SK-N-SH treated with all-trans-retinoic acid at 6 μM for 48 hours (cell line): ENCODE data around the gene REPS2.

Experiments used
- ATAC-seq: fragments of 200-7000 bp; cut with Tn5 transposase; 3 replicates; pipeline ENCODE4 v1.9.1; 2020; ENCODE audit warnings: mild to moderate bottlenecking, moderate library complexity
- ARNTL ChIP-seq: fragments of 450-650 bp; formaldehyde crosslinking; IDR thresholded peaks from 2 replicates; pipeline ENCODE4 v1.5.0; 2020; ENCODE audit warnings: low read depth, mild to moderate bottlenecking, moderate library complexity, borderline replicate concordance
- CSDC2 ChIP-seq: fragments of 250-450 bp; sonication (Bioruptor Pico); IDR thresholded peaks from 2 replicates; pipeline ENCODE4 v1.5.0; 2020; ENCODE audit warnings: mild to moderate bottlenecking, moderate library complexity
- ESRRG ChIP-seq: fragments of 250-450 bp; sonication (Bioruptor Pico); IDR thresholded peaks from 2 replicates; pipeline ENCODE4 v1.6.1; 2021; ENCODE audit warnings: mild to moderate bottlenecking
- ISL1 ChIP-seq: fragments of 250-450 bp; sonication (Bioruptor Pico); IDR thresholded peaks from 2 replicates; pipeline ENCODE4 v2.1.2; 2022; ENCODE audit warnings: mild to moderate bottlenecking, moderate library complexity
- OSR1 ChIP-seq: fragments of 250-450 bp; sonication (Bioruptor Pico); IDR thresholded peaks from 2 replicates; pipeline ENCODE4 v1.8.0; 2022; ENCODE audit warnings: moderate library complexity, mild to moderate bottlenecking, inconsistent platforms
- PPARA ChIP-seq: fragments of 250-450 bp; sonication (Bioruptor Pico); IDR thresholded peaks from 2 replicates; pipeline ENCODE4 v1.5.0; 2020; ENCODE audit warnings: mild to moderate bottlenecking, borderline replicate concordance
- RARB ChIP-seq: fragments of 250-450 bp; sonication (Bioruptor Pico); IDR thresholded peaks from 2 replicates; pipeline ENCODE4 v1.8.0; 2021; ENCODE audit warnings: mild to moderate bottlenecking, moderate library complexity
- SNAI2 ChIP-seq: fragments of 250-450 bp; sonication (Bioruptor Pico); IDR thresholded peaks from 2 replicates; pipeline ENCODE4 v1.5.0; 2020; ENCODE audit warnings: mild to moderate bottlenecking, moderate library complexity
- TCF4 ChIP-seq: fragments of 250-450 bp; sonication (Bioruptor Pico); IDR thresholded peaks from 2 replicates; pipeline ENCODE4 v1.8.0; 2021; ENCODE audit warnings: mild to moderate bottlenecking, moderate library complexity, borderline replicate concordance
- TOX ChIP-seq: fragments of 250-450 bp; sonication (Bioruptor Pico); IDR thresholded peaks from 2 replicates; pipeline ENCODE4 v1.8.0; 2021; ENCODE audit warnings: mild to moderate bottlenecking, moderate library complexity, borderline replicate concordance
- ZC3H10 ChIP-seq: fragments of 250-450 bp; sonication (Bioruptor Pico); IDR thresholded peaks from 2 replicates; pipeline ENCODE4 v1.5.1; 2021; ENCODE audit warnings: mild to moderate bottlenecking, moderate library complexity
- ZFP3 ChIP-seq: fragments of 250-450 bp; sonication (Bioruptor Pico); IDR thresholded peaks from 2 replicates; pipeline ENCODE4 v1.5.0; 2020; ENCODE audit warnings: mild to moderate bottlenecking, moderate library complexity
- ZFP30 ChIP-seq: fragments of 450-650 bp; formaldehyde crosslinking; IDR thresholded peaks from 2 replicates; pipeline ENCODE4 v1.5.0; 2022; ENCODE audit warnings: mild to moderate bottlenecking, moderate library complexity
- ZNF565 ChIP-seq: fragments of 450-650 bp; formaldehyde crosslinking; conservative IDR thresholded peaks from 2 replicates; pipeline ENCODE4 v1.5.0; 2020; ENCODE audit warnings: low read depth, mild to moderate bottlenecking, moderate library complexity
- ZNF70 ChIP-seq: fragments of 450-650 bp; formaldehyde crosslinking; IDR thresholded peaks from 2 replicates; pipeline ENCODE4 v1.5.0; 2020; ENCODE audit warnings: mild to moderate bottlenecking, moderate library complexity
- ZNF8 ChIP-seq: fragments of 450-650 bp; formaldehyde crosslinking; IDR thresholded peaks from 2 replicates; pipeline ENCODE4 v1.5.0; 2020; ENCODE audit warnings: mild to moderate bottlenecking, moderate library complexity
- TF ChIP-seq, protein P1 (sequence below): fragments of 250-450 bp; sonication (Bioruptor Pico); IDR thresholded peaks from 2 replicates; pipeline ENCODE4 v1.5.0; 2020; ENCODE audit warnings: mild to moderate bottlenecking, moderate library complexity
- TF ChIP-seq, protein P2 (sequence below): fragments of 250-450 bp; sonication (Bioruptor Pico); IDR thresholded peaks from 2 replicates; pipeline ENCODE4 v1.5.1; 2020; ENCODE audit warnings: low read depth, mild to moderate bottlenecking, moderate library complexity
- TF ChIP-seq, protein P3 (sequence below): fragments of 250-450 bp; sonication (Bioruptor Pico); IDR thresholded peaks from 2 replicates; pipeline ENCODE4 v1.5.1; 2021; ENCODE audit warnings: mild to moderate bottlenecking, moderate library complexity
- TF ChIP-seq, protein P4 (sequence below): fragments of 250-450 bp; sonication (Bioruptor Pico); IDR thresholded peaks from 2 replicates; pipeline ENCODE4 v1.8.0; 2020; ENCODE audit warnings: mild to moderate bottlenecking, moderate library complexity, borderline replicate concordance
- TF ChIP-seq, protein P5 (sequence below): fragments of 250-450 bp; sonication (Bioruptor Pico); IDR thresholded peaks from 2 replicates; pipeline ENCODE4 v1.8.0; 2021; ENCODE audit warnings: low read depth, mild to moderate bottlenecking, moderate library complexity, borderline replicate concordance

Gene REPS2

DNA sequence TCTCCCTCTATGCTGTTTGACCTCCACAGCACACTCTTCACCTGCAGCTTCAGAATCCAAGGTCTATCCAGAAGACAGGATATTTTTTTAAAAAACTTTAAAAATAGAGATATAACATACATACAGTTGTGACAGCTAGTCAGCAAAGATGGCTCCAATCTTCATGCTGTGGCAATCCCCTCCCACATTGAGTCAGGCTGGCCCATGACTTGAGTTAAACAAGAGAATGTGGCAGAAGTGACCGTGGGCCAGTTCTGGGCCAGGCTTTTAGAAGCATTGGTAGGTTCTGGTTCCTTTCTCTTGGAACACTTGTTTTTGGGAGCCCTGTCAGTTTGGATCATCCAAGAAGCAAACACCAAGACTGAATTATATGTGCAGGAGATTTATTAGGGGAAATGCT, 36.1 kb upstream of the REPS2 start:
- ATAC-seq: peak; percentile 28; the same call in 1 of the 3 replicates
- TF ChIP-seq ZC3H10 (CRISPR knock-in tag) (no peak), ZFP3 (no peak), ISL1 (no peak), SNAI2 (CRISPR knock-in tag) (no peak), TCF4 (CRISPR knock-in tag) (no peak), ARNTL (CRISPR knock-in tag) (no peak), TOX (CRISPR knock-in tag) (no peak)
- TF ChIP-seq, protein P1, sequence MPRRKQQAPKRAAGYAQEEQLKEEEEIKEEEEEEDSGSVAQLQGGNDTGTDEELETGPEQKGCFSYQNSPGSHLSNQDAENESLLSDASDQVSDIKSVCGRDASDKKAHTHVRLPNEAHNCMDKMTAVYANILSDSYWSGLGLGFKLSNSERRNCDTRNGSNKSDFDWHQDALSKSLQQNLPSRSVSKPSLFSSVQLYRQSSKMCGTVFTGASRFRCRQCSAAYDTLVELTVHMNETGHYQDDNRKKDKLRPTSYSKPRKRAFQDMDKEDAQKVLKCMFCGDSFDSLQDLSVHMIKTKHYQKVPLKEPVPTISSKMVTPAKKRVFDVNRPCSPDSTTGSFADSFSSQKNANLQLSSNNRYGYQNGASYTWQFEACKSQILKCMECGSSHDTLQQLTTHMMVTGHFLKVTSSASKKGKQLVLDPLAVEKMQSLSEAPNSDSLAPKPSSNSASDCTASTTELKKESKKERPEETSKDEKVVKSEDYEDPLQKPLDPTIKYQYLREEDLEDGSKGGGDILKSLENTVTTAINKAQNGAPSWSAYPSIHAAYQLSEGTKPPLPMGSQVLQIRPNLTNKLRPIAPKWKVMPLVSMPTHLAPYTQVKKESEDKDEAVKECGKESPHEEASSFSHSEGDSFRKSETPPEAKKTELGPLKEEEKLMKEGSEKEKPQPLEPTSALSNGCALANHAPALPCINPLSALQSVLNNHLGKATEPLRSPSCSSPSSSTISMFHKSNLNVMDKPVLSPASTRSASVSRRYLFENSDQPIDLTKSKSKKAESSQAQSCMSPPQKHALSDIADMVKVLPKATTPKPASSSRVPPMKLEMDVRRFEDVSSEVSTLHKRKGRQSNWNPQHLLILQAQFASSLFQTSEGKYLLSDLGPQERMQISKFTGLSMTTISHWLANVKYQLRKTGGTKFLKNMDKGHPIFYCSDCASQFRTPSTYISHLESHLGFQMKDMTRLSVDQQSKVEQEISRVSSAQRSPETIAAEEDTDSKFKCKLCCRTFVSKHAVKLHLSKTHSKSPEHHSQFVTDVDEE: no peak

DNA sequence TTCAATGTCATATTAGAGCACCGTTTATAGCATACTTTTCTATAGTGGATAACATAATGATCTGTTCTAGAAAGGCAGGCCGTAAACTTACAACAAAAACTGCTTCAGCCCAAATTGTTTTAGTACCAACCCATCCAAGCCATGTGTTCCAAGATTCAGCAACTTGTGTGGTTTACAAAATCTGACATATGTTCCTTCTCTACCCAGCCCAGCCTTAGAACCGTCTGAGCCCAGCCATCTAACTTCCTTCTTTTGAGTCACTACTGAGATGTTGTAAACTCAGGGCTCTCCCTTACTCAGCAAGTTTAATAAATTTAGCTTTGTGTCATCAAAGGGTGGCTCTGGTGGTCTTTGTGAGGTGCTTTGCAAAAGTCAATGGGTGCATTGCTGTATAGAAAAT, 32.4 kb upstream of the REPS2 start:
- no peak for ATAC-seq
- TF ChIP-seq ZC3H10 (CRISPR knock-in tag): no peak
- no peak for TF ChIP-seq CSDC2 (CRISPR knock-in tag)
- no peak for TF ChIP-seq PPARA
- TF ChIP-seq, protein P2, sequence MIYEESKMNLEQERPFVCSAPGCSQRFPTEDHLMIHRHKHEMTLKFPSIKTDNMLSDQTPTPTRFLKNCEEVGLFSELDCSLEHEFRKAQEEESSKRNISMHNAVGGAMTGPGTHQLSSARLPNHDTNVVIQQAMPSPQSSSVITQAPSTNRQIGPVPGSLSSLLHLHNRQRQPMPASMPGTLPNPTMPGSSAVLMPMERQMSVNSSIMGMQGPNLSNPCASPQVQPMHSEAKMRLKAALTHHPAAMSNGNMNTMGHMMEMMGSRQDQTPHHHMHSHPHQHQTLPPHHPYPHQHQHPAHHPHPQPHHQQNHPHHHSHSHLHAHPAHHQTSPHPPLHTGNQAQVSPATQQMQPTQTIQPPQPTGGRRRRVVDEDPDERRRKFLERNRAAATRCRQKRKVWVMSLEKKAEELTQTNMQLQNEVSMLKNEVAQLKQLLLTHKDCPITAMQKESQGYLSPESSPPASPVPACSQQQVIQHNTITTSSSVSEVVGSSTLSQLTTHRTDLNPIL: no peak
- TF ChIP-seq ISL1: no peak
- no peak for TF ChIP-seq ARNTL (CRISPR knock-in tag)
- TF ChIP-seq RARB (CRISPR knock-in tag): no peak
- no peak for TF ChIP-seq ZFP3
- TF ChIP-seq, protein P3, sequence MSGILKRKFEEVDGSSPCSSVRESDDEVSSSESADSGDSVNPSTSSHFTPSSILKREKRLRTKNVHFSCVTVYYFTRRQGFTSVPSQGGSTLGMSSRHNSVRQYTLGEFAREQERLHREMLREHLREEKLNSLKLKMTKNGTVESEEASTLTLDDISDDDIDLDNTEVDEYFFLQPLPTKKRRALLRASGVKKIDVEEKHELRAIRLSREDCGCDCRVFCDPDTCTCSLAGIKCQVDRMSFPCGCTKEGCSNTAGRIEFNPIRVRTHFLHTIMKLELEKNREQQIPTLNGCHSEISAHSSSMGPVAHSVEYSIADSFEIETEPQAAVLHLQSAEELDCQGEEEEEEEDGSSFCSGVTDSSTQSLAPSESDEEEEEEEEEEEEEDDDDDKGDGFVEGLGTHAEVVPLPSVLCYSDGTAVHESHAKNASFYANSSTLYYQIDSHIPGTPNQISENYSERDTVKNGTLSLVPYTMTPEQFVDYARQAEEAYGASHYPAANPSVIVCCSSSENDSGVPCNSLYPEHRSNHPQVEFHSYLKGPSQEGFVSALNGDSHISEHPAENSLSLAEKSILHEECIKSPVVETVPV (CRISPR knock-in tag): no peak
- no peak for TF ChIP-seq ESRRG (CRISPR knock-in tag)
- no peak for TF ChIP-seq ZNF8
- TF ChIP-seq, protein P4, sequence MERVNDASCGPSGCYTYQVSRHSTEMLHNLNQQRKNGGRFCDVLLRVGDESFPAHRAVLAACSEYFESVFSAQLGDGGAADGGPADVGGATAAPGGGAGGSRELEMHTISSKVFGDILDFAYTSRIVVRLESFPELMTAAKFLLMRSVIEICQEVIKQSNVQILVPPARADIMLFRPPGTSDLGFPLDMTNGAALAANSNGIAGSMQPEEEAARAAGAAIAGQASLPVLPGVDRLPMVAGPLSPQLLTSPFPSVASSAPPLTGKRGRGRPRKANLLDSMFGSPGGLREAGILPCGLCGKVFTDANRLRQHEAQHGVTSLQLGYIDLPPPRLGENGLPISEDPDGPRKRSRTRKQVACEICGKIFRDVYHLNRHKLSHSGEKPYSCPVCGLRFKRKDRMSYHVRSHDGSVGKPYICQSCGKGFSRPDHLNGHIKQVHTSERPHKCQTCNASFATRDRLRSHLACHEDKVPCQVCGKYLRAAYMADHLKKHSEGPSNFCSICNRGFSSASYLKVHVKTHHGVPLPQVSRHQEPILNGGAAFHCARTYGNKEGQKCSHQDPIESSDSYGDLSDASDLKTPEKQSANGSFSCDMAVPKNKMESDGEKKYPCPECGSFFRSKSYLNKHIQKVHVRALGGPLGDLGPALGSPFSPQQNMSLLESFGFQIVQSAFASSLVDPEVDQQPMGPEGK: no peak
- no peak for TF ChIP-seq ZNF565 (CRISPR knock-in tag)
- TF ChIP-seq, protein P1: no peak
- no peak for TF ChIP-seq ZFP30 (CRISPR knock-in tag)
- no peak for TF ChIP-seq OSR1 (CRISPR knock-in tag)
- TF ChIP-seq ZNF70 (CRISPR knock-in tag): no peak

DNA sequence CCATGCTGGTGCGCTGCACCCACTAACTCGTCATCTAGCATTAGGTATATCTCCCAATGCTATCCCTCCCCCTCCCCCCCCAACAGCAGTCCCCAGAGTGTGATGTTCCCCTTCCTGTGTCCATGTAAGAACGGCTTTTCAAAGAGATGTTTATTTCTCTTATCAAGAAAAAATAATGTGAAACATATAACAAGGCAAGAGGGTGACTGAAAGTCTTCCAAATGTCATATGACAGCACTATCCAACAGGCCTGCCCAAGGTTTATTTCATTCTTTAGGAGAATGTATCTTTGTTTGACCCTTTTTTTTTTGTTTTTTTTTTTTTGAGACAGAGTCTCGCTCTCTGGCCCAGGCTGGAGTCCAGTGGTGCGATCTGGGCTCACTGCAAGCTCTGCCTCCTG, 29.9 kb upstream of the REPS2 start:
- ATAC-seq: no peak
- TF ChIP-seq ARNTL (CRISPR knock-in tag): no peak
- no peak for TF ChIP-seq OSR1 (CRISPR knock-in tag)
- TF ChIP-seq CSDC2 (CRISPR knock-in tag): no peak
- no peak for TF ChIP-seq ZNF8
- TF ChIP-seq, protein P2: no peak
- no peak for TF ChIP-seq ZFP3
- TF ChIP-seq ZFP30 (CRISPR knock-in tag): no peak
- TF ChIP-seq ZNF70 (CRISPR knock-in tag): no peak
- TF ChIP-seq ISL1: no peak
- TF ChIP-seq, protein P5, sequence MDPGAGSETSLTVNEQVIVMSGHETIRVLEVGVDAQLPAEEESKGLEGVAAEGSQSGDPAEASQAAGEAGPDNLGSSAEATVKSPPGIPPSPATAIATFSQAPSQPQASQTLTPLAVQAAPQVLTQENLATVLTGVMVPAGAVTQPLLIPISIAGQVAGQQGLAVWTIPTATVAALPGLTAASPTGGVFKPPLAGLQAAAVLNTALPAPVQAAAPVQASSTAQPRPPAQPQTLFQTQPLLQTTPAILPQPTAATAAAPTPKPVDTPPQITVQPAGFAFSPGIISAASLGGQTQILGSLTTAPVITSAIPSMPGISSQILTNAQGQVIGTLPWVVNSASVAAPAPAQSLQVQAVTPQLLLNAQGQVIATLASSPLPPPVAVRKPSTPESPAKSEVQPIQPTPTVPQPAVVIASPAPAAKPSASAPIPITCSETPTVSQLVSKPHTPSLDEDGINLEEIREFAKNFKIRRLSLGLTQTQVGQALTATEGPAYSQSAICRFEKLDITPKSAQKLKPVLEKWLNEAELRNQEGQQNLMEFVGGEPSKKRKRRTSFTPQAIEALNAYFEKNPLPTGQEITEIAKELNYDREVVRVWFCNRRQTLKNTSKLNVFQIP (CRISPR knock-in tag): no peak
- no peak for TF ChIP-seq ESRRG (CRISPR knock-in tag)
- TF ChIP-seq PPARA: no peak
- TF ChIP-seq, all 23 proteins: peak for 0
